Mucosa of descending colon (tissue), 3 donors: ENCODE results near the gene POTEF. TPM values are rescaled to one million over a fixed set of nuclear protein-coding genes. Genes with fewer than 3 reads are reported as not detected.
A peak's percentile ranks its signal among the peaks of the same experiment; 100 is the strongest.
"Not testable (repeated sequence)": the region's sequence is repeated elsewhere in the genome, so short reads cannot be mapped to it uniquely, and the experiment has no call there.

Source experiments
- ATAC-seq: fragments of 200-7000 bp; cut with Tn5 transposase; one replicate; pipeline ENCODE4 v1.9.1; 2020; ENCODE audit warnings: mild to moderate bottlenecking, moderate library complexity
- DNase-seq, 3 donors: peaks; one replicate each; pipeline ENCODE4 v3.0.0-alpha.2; 2020
- H3K36me3 ChIP-seq: fragments of 200-600 bp; one replicate; pipeline ENCODE4 v1.8.0; 2021; ENCODE audit warnings: low read depth, mild to moderate bottlenecking
- H3K4me1 ChIP-seq: fragments of 200-600 bp; one replicate; pipeline ENCODE4 v1.8.0; 2021; ENCODE audit warnings: low read depth, mild to moderate bottlenecking
- H3K4me3 ChIP-seq: fragments of 200-600 bp; one replicate; pipeline ENCODE4 v1.8.0; 2021; ENCODE audit warnings: mild to moderate bottlenecking
- H3K9me3 ChIP-seq: fragments of 200-600 bp; one replicate; pipeline ENCODE4 v1.8.0; 2021; ENCODE audit warnings: mild to moderate bottlenecking
- intact Hi-C, 2 donors: fragments of 100-400 bp; cut with DNase I in 1 of 2; cut with micrococcal nuclease in 1 of 2; formaldehyde crosslinking; loops; one replicate each; pipeline versions ENCODE4 v1.11.0 to v1.11.1; 2022; cut with DNase I, micrococcal nuclease
- total RNA-seq, 3 donors: library from RNA; stranded (reverse); fragmentation: NEBNext Ultra II Directional in 2 of 3; extraction: Animal tissue kit (Norgen Biotek cat#: 25700) in 2 of 3; gene quantifications; one replicate each; pipeline versions ENCODE4 v1.2.1 to v1.2.4, GENCODE V29; 2021 to 2023
- donor health status: DM: no; HTN: no; CAD: no; lungs with moderate emphysema.
- donor health status: DM: no; HTN: no; CAD: no.
- donor health status: DM: no; HTN: yes; CAD: no.

The POTEF gene
- total RNA-seq, 3 donors from 2014 or later: not detected

DNA sequence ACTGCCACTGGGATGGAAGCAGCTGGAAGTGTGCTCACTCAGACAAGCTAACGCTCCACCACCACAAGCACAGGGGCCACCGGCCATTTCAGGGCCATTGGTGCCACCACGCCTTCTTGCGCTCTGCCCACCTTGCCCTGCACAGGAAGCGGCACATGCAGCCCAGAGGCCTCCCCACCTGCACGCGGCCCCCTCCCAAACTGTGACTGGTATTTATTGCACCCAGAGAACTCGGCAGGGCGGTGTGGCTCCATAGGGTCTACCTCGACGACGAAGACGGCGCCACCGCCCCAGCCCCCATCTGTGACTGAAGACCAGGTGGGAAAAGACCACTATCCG lies 90.8 kb downstream of the POTEF start:
- DNase-seq, intact Hi-C loops, H3K36me3 ChIP-seq, H3K4me3 ChIP-seq, H3K4me1 ChIP-seq, ATAC-seq, H3K9me3 ChIP-seq: not testable (repeated sequence)

DNA sequence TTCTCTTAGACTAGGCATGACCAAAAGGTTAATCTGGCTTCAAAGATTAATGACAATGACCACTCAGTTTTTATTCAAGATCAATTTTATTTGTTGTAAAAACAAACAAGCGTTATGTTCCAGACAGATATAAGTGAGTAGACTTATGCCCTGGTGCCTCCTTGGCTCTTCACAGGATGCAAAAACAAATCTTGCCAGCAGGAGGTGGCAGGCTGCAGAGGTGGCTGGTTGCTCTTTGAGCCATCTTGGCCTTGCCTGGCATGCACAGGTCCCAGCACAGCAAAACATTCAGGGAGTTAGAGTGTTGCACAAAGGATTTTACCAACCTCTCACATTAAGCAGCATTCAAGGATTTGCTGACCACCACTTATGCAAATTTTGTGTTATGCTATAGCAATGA lies 103.1 kb downstream of the POTEF start:
- intact Hi-C loops, ATAC-seq, H3K4me3 ChIP-seq, H3K9me3 ChIP-seq, H3K4me1 ChIP-seq, H3K36me3 ChIP-seq: not testable (repeated sequence)
- DNase-seq: peak in 2 of 3 donors; percentile 16 to 31

Other genes with a start within 250 kb of the POTEF start
- gene RAB6C, start 149.6 kb downstream of the POTEF start, total RNA-seq: under 1 TPM in 2 of 3 donors, not detected in 1; 0.17 to 0.35 TPM
- 1 to 10 TPM in 1 of 3 donors, under 1 TPM in 2; 0.12 to 1.6 (median 0.63) TPM for gene CCDC74B, start 15.9 kb upstream of the POTEF start, total RNA-seq
- gene SMPD4, start 52.4 kb upstream of the POTEF start, total RNA-seq: 10 to 100 TPM; 37.9 to 41.5 (median 38.2) TPM
- 100 to 1,000 TPM; 171 to 215 (median 210) TPM for gene MZT2B, start 53.0 kb upstream of the POTEF start, total RNA-seq
- gene TUBA3E, start 69.2 kb upstream of the POTEF start, total RNA-seq: not detected
- 10 to 100 TPM; 52.7 to 70.4 (median 56.0) TPM for gene IMP4, start 213.7 kb upstream of the POTEF start, total RNA-seq
- 100 to 1,000 TPM; 115 to 197 (median 120) TPM for gene PTPN18, start 226.8 kb upstream of the POTEF start, total RNA-seq